KBM-7 (cell line): Measurements from ENCODE around the gene C19orf44.
"Not testable (repeated sequence)": the region's sequence is repeated elsewhere in the genome, so short reads cannot be mapped to it uniquely, and the experiment has no call there.

Experiments used
- DNase-seq: peaks from one replicate; pipeline ENCODE4 v3.0.0-alpha.2; 2015
- in situ Hi-C: fragments of 300-500 bp; cut with MboI; formaldehyde crosslinking; loops from 2 replicates; pipeline ENCODE4 v1.14.3; 2020; ENCODE audit warnings: low sequenced_read_pairs, low pct_unique_long_range_greater_than_20kb, mixed read lengths

The C19orf44 gene

GRCh38 chr19:16509141-16510061 is 13.2 kb downstream of the C19orf44 start:
- in situ Hi-C loops: no loop called here
- no peak for DNase-seq

DNA sequence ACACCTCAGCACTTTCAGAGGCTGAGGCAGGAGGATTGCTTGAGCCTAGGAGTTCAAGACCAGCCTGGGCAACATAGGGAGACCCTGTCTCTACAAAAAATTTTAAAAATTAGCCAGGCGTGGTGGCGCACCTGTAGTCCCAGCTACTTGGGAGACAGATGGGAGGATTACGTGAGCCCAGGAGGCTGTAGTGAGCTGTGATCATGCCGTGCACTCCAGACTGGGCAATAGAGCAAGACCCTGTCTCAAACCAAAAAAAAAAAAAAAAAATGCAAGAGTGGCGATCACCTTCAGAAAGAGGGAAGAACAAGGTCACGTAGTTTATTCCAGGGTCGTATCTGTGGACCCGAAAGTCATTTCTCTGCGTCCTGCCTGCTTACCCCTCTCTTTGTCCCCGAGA is 16.4 kb downstream of the C19orf44 start:
- in situ Hi-C loops, DNase-seq: not testable (repeated sequence)

DNA sequence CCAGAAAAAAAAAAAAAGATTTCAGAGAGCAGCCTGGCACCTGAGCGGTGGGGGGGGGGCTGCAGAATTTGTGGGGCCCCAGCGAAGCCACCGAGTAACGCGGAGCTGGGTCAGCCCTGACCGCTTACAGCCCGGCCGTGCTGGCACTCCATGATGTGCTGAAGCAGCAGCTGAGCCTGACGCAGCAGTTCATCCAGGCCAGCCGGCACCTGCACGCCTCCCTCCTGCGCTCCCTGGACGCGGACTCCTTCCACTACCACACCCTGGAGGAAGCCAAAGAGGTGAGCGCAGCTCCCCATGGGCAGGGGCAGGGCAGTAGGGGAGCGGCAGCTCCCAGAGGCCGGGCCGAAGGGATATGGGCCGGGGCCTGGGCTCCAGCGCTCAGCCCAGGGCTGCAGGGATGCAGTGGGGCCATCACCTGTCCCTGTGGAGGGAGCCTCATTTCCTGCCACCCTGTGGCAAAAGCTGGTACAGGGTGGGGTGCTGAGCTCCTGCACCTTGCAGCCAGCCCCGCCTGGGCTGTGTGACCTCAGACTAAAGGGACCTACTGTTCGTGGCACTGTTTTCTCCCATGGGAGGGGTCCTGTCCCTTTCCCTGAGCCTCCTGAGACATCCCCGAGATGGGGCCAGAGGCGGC is 18.3 kb downstream of the C19orf44 start:
- no peak for DNase-seq
- in situ Hi-C loops: no loop called here

DNA sequence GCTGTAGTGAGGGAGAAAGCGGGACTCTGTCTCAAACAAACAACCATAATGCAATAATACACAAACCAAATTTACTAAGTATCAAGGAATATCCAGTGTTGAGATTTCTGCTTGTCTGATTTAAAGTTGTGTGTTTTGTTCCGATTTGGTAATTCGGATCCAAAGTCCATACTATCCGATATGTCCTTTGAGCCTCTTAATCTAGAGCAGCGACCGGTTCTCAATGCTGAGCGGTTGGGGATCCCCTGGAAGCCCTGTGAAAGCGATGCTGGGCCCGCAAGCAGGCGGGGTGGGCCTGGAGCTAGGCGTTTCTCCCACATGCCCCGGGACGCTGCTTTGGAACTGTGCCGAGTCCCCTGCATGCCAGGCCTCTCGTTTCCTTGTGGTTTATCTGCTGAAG is 20.2 kb downstream of the C19orf44 start:
- DNase-seq: no peak
- in situ Hi-C loops: no loop called here

- in situ Hi-C loops: no loop called here
- no peak for DNase-seq
These were observed 20.9 kb downstream of the C19orf44 start for GRCh38 chr19:16516923-16517610.

DNA sequence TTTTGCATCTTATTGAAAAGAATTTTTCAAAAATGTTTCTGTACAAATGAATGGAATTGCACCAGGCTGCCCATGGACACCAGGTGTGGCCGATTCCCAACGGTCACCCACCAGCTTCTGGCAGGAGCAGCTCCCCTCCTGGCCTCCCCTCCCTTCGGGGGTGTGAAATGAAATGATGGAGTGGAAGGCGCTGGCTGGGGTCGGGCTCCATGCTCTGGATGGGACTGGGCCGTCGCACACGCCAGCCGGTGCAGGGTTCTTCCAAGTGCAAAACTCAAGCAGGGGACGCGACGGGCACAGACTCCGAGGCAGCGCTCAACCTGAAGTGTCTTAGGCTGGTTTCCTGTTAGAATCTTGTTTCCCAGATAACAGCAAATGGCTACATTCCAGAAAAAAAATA is 21.9 kb downstream of the C19orf44 start:
- in situ Hi-C loops: no loop called here
- no peak for DNase-seq

DNA sequence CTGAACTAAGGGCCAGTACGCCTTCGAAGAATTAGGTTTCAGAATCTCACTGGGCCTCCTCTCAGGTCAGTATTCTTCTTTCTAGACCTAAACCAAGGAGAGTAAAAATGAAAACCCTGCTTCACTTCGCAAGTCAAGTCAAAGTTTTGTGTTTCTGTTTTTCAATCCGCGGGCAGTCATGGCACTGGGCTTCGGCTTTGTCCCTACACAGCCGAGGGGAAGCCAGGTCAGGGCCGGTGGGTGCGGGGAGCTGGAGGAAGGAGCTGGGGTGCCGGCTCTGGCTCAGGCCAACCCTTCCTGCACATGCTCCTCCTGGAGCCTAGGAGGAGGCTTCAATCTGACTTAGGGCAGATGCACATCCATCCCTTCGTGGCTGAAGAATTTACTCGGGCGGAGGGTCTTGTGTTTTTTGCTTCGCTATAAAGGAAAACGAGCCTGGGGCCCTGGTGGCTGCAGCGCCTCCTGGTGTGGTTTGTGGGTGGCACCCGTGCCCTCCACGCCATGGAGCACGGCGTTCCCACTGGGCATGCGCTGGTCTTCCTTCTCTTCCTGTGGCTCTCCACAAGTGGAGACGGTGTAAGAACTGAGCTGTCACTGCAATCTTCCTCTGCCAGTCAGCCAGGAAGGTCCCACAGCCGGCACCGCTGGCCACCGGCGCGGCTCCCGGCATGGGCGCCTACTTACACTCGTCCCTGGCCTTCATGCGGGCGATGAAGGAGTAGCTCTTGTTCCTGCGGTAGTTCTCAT is 22.5 kb downstream of the C19orf44 start:
- DNase-seq: no peak
- in situ Hi-C loops: no loop called here

- no peak for DNase-seq
- in situ Hi-C loops: no loop called here
These were observed 23.1 kb downstream of the C19orf44 start for GRCh38 chr19:16519230-16519687.

GRCh38 chr19:16520074-16520973 is 24.1 kb downstream of the C19orf44 start:
- no peak for DNase-seq
- in situ Hi-C loops: no loop called here

DNA sequence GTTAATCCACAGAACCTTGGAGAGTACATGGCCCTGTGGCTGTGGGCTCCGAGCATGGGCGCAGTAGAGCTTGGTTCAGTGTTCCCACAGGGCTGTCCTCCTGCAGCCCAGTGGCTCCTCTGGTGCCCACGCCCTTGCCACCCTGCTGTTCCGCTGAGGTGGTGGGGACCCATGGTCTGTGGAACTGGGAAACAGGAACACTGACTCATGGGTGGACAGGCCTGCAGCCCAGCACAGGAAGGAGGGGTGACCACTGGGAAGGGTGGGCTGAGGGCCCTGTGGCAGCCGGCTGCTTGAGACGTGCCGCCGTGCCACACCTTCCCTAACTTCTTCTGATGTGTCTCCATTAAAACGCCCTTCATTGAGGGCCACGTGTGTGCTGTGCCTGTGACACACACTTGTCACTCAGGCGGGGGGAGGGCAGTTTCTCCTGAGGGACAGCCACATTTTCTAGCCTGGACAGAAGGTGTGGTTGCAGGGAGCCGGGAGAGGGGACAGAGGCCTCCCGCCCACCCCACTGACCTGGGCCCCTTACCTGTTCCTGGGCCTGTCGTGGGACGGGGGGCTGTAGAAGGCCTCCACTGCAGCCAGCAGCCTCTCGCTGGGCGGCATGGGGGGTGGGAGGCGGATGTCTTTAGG is 24.9 kb downstream of the C19orf44 start:
- DNase-seq: no peak
- in situ Hi-C loops: no loop called here

- in situ Hi-C loops: no loop called here
- DNase-seq: no peak
These were observed 25.6 kb downstream of the C19orf44 start for GRCh38 chr19:16521715-16522289.

DNA sequence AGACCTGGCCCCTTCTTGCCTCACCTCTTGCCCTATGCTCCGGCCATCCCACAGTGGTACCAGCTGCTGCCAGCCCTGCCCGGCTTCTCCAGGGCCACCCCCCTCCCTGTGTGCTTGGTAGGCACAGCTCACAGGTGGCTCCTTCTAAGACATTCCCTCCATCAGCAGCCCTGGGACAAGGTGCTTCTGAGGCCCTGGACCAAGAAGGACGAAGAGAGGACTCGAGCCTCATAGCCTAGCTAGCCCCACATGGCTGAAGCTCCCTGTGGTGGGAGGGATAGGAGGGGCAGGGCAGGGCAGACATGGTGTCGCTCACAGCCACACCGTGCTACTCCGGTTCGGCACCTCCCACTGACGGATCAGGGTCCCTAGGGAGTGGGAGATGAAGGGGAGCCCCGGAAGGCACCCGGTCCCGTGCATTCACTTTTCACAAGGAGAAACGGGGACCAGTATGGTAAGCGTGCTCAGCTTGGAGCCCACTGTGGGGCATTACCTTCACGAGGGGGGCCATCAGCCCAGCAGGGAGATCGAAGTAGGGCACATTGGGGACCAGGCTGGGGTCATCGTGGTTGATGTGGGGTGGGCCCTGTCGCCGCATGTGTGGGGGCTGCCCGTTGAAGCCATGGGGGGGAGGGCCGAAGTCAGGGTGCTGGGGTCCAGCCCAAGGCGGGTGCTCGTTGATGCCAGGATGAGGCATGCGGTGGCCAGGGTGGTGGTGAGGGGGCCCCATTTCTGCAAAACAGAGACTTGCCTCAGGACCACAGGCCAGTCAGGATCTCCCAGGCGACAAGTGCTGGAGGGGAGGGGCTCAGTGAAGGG is 26.6 kb downstream of the C19orf44 start:
- in situ Hi-C loops: no loop called here
- DNase-seq: no peak

DNA sequence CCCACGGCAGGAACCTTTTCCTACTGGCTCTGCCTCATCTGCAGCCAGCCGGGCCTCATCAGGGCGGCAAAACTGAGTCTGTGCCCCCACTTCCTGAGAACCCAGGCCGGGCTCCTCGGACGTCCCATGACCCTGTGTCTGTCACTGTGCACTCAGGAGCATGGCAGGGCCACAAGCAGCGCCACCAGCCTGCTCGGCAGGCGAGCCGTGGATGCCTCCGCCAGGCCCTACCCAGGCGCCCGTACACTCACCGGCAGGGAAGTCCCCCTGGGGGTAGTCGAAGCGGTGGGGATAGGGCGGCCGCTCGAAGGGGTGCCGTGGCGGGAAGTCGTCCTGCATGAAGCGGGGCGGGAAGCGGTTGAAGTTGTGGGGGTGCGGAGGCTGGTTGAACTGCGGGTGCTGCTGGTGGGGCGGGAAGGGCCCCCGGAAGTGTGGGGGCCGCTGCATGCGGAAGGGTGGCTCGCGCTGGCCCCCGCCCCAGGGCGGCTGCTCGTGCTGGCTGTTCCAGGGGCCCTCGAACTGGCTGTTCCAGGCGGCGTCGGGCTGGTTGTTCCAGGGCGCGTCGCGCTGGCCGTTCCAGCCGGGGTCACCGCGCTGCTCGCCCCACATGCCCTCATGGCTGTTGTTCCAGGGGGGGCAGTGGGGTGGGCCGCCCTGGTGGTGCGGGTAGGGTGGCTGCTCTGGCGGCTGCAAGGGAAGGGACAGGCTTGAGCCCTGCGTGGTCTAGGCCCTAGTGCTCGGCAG is 29.0 kb downstream of the C19orf44 start:
- in situ Hi-C loops: no loop called here
- no peak for DNase-seq

DNA sequence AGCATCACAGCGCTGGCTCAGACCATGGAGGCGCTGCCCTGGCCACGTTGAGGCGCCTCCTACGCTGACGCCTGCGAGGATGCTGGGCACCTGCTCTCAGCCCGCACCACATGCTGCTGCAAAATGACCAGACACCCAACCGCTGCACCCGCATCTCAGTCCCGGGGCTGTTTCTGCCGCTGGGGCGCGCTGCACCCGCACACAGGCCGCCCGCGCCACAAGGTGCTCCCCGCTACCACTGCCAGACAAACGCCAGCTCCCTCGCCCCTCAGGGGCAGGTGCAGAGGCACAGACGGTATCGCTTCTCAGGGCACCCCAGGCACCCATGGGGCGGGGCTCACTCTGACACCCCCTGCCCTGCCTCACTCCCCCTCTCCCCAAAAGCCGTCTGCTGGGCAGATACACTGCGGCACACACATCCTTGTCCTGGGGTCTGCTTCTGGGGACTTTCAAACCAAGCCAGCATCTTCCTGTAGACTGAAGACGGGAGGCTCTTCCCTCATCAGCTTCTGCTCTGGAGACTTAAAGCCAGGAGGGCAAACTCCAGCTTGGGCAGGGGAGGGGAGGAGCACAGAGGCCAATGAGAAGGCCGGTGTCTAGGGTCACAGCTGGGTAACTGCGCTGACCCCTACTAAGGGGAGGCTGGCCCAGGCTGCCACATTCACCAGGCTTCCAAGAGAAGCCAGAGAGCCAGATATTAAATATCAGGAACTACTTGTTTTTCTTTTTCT is 29.7 kb downstream of the C19orf44 start:
- no peak for DNase-seq
- in situ Hi-C loops: no loop called here

- in situ Hi-C loops: no loop called here
- DNase-seq: no peak
These were observed 31.2 kb downstream of the C19orf44 start for GRCh38 chr19:16527334-16527935.
